Prostate gland (tissue), 2 donors: ENCODE results near the gene LTC4S. TPM values are rescaled to one million over a fixed set of nuclear protein-coding genes. Genes with fewer than 3 reads are reported as not detected.

Source experiments
- DNase-seq: peaks from one replicate; pipeline ENCODE4 v3.0.0-alpha.2; 2019; ENCODE audit warnings: low spot score
- H3K27ac ChIP-seq, 2 donors: fragments of 200-600 bp; sonication (generic); 2 replicates each; pipeline ENCODE4 v1.5.1; 2017 to 2019
- H3K27me3 ChIP-seq: fragments of 200-600 bp; sonication (generic); replicated peaks from 2 replicates; pipeline ENCODE4 v1.5.1; 2019; ENCODE audit not compliant: insufficient read depth
- H3K36me3 ChIP-seq, 2 donors: fragments of 200-600 bp; sonication (generic); 1 replicate in 1 of 2; 2 replicates in 1 of 2; pipeline versions ENCODE4 v1.5.1 to v1.8.1; 2017 to 2019
- H3K4me1 ChIP-seq: fragments of 200-600 bp; sonication (generic); replicated peaks from 2 replicates; pipeline ENCODE4 v1.5.1; 2019
- H3K4me3 ChIP-seq, 2 donors: fragments of 200-600 bp; sonication (generic); 2 replicates each; pipeline ENCODE4 v1.5.1; 2017 to 2019
- H3K9me3 ChIP-seq: fragments of 200-600 bp; sonication (generic); 2 replicates; pipeline ENCODE4 v1.5.1; 2017
- POLR2A ChIP-seq: fragments of 450-650 bp; IDR thresholded peaks from one replicate; pipeline ENCODE4 v1.6.1; 2016; ENCODE audit warnings: antibody characterized with exemption, mild to moderate bottlenecking
- POLR2AphosphoS5 ChIP-seq: sonication (generic); formaldehyde crosslinking; IDR thresholded peaks from one replicate; pipeline ENCODE4 v1.6.1; 2017; ENCODE audit warnings: antibody characterized with exemption
- WGBS: methylation state at CpG from one replicate; pipeline ENCODE4 v1.1.5; 2018; 5-methylcytosine and 5-hydroxymethylcytosine counted together
- intact Hi-C: fragments of 100-400 bp; cut with DNase I; formaldehyde crosslinking; loops from one replicate; pipeline ENCODE4 v1.14.2; 2022
- total RNA-seq, 2 donors: library from RNA; depleted of rRNA; stranded (reverse); fragments of >200 nt; gene quantifications; one replicate each; pipeline ENCODE4 v1.1.0, GENCODE V29; 2016
- TF ChIP-seq, protein P1 (sequence below), 4 experiments: fragments of 200-600 bp in 2 of 4; fragments of 450-650 bp in 2 of 4; sonication (generic) in 2 of 4; IDR thresholded peaks; 1 replicate in 3 of 4; 2 replicates in 1 of 4; pipeline ENCODE4 v1.5.1; 2016 to 2019; ENCODE audit warnings: antibody characterized with exemption in 4 of 4, mild to moderate bottlenecking in 2 of 4, moderate library complexity in 2 of 4

The LTC4S gene
- total RNA-seq, 2 donors from 2014 or later = 7.8 to 8.2 TPM

DNA sequence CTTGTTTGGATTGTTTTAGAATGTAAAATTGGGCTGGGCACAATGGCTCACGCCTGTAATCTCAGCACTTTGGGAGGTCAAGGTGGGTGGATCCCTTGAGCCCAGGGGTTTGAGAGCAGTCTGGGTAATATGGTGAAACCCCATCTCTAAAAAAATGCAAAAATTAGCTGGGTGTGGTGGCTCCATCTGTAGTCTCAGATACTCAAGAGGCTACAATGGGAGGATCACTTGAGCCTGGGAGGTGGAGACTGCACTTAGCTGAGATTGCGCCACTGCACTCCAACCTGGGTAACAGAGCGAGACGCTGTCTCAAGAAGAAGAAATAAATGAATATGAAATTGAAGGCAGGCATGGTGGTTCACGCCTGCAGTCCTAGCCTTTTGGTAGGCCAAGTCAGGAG, 39.8 kb upstream of the LTC4S start:
- Histone ChIP-seq H3K27me3 (no peaks in the 10 kb centered on the region), H3K4me3 (no peak overlapping the region), H3K9me3 (no peaks in the 10 kb centered on the region), H3K36me3 (no peaks in the 10 kb centered on the region), H3K27ac (no peak overlapping the region), H3K4me1 (peaks cover 6% of the 10 kb centered on the region)
- intact Hi-C loops = no loop called here
- DNase-seq = no peak
- WGBS = 98% methylated on average over 5 of the region's 5 CpGs
- TF ChIP-seq POLR2AphosphoS5 = no peak
- no peak for TF ChIP-seq POLR2A
- TF ChIP-seq, protein P1, sequence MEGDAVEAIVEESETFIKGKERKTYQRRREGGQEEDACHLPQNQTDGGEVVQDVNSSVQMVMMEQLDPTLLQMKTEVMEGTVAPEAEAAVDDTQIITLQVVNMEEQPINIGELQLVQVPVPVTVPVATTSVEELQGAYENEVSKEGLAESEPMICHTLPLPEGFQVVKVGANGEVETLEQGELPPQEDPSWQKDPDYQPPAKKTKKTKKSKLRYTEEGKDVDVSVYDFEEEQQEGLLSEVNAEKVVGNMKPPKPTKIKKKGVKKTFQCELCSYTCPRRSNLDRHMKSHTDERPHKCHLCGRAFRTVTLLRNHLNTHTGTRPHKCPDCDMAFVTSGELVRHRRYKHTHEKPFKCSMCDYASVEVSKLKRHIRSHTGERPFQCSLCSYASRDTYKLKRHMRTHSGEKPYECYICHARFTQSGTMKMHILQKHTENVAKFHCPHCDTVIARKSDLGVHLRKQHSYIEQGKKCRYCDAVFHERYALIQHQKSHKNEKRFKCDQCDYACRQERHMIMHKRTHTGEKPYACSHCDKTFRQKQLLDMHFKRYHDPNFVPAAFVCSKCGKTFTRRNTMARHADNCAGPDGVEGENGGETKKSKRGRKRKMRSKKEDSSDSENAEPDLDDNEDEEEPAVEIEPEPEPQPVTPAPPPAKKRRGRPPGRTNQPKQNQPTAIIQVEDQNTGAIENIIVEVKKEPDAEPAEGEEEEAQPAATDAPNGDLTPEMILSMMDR (IDR thresholded peaks at IDR 0.05) = no peak

DNA sequence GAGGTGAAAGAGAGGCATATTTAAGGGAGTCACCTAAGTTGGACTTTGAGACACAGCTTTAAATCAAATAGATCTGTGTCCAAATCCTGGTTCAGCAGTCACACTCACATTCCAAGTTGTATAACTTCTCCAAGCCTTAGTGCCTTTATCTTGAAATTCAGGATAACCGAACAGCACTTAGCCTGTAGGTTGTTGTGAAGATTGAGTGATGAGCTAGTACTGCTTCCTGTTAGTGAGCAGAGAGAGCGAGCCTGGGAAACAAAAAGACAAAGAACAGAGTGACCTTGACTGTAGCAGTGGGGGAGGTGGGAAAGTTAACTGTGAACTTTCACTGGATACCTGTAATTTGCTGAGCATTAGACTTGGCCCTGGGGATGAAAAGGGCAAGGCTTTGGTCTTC, 38.8 kb upstream of the LTC4S start:
- H3K4me1 ChIP-seq = peaks cover 6% of the 10 kb centered on the region
- intact Hi-C loops = no loop called here
- H3K36me3 ChIP-seq = no peaks in the 10 kb centered on the region
- no peak for DNase-seq
- TF ChIP-seq POLR2A (no peak), POLR2AphosphoS5 (no peak)
- TF ChIP-seq, protein P1 (IDR thresholded peaks at IDR 0.05) = no peak
- H3K27me3 ChIP-seq = no peaks in the 10 kb centered on the region
- H3K27ac ChIP-seq = no peak overlapping the region
- WGBS = 51% methylated on average over 2 of the region's 2 CpGs
- no peak overlapping the region for H3K4me3 ChIP-seq
- no peaks in the 10 kb centered on the region for H3K9me3 ChIP-seq

DNA sequence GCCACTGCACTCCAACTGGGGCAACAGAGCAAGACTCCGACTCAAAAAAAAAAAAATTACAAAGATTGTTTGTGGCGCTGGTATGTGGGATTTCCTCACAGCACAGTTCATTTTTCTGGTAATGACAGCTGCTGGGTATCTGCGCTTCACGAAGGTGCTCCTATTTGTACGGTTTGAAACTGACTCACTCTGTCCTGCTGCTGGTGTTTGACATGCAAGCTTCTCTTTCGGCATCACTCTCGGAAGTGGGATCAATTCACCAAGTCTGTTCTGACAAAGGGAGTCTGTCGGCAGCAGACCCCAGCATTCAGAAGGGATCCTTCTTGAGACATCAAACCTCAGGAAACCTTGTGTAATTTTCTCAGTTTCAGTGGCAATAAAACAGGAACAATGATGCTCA, 34.8 kb upstream of the LTC4S start:
- TF ChIP-seq, protein P1 (IDR thresholded peaks at IDR 0.05) = no peak
- TF ChIP-seq POLR2A = no peak
- no peak for TF ChIP-seq POLR2AphosphoS5
- no peaks in the 10 kb centered on the region for H3K9me3 ChIP-seq
- no peaks in the 10 kb centered on the region for H3K36me3 ChIP-seq
- intact Hi-C loops = no loop called here
- DNase-seq = no peak
- no peak overlapping the region for H3K27ac ChIP-seq
- H3K4me3 ChIP-seq = no peak overlapping the region
- WGBS = 84% methylated on average over 8 of the region's 8 CpGs
- H3K4me1 ChIP-seq = peaks cover 12% of the 10 kb centered on the region
- no peaks in the 10 kb centered on the region for H3K27me3 ChIP-seq

DNA sequence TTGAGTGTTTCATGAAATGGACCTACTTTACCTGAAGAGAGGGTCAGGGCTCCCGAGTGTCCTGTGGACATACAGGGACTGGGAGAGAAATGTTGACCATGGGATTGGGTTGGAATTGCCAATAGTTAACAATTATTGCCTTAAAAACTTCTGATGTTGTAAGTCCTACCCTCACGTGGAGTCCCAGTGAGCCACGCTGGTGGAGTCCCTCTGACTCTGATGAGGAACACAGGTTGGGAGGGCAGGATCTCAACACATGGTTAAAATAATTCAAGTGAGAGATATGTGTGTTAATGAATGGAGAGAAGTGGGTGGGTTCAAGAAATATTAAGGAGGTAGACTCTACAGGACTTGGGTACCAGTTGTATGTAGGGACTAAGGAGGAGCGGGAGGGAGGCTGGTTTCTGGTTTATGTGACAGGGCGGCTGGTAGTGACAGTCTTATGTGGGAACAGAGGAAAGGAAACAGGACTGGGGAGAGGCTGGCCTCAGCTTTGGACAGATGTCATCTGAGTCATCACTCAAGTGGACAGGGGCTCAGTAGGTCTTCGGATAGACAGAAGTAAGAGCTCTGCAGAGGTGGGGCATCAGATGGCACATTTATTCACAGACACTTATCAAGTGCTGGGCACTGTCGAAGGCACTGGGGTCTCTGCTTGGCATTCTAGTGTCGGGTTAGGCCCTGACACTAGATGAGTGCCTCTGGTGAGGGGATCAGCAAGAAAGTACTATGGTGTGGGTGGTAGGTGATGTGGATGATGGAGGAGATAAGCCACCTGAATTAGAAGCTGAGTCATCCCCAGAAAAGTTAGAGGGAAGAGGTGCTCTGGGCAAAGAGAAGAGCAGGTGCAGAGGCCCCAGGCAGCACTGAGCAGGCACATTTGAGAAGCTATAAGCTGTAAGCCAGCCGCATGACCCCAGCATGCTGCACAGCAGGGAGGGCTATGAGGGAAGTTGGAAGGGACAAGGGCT, 33.9 kb upstream of the LTC4S start:
- 90% methylated on average over 9 of the region's 9 CpGs for WGBS
- no peaks in the 10 kb centered on the region for H3K36me3 ChIP-seq
- H3K27me3 ChIP-seq = no peaks in the 10 kb centered on the region
- no peak for TF ChIP-seq POLR2A
- no peak for TF ChIP-seq POLR2AphosphoS5
- TF ChIP-seq, protein P1 (IDR thresholded peaks at IDR 0.05) = no peak
- no peak overlapping the region for H3K27ac ChIP-seq
- no peak overlapping the region for H3K4me3 ChIP-seq
- H3K9me3 ChIP-seq = no peaks in the 10 kb centered on the region
- peaks cover 11% of the 10 kb centered on the region for H3K4me1 ChIP-seq
- intact Hi-C loops = loop anchor here (5.0 kb wide), 1 partner anchor 37 kb away; no protein-coding TSS in a partner anchor
- DNase-seq = no peak
